ENCODE measurements around the gene RASAL2. TPM values are rescaled to one million over a fixed set of nuclear protein-coding genes. Genes with fewer than 3 reads are reported as not detected.
A peak's percentile ranks its signal among the peaks of the same experiment; 100 is the strongest.

The RASAL2 gene
- total RNA-seq, 1 experiment from 2014 or later, result 22.2 TPM

DNA sequence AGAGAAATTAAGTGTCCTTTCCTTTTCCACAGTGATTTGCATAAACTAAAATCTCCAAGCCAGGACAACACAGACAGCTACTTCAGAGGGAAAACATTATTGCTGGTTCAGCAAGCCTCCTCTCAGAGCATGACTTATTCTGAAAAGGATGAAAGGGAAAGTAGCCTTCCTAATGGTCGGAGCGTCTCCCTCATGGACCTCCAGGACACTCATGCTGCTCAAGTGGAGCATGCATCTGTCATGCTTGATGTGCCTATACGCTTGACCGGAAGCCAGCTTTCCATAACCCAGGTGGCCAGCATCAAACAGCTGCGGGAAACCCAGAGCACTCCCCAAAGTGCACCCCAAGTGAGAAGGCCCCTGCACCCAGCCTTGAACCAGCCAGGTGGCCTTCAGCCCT lies 363.7 kb downstream of the RASAL2 start:
- no peak for DNase-seq
- Mint-ChIP-seq H3K9me3 (no peaks in the 10 kb centered on the region), H3K4me1 (peaks cover 11% of the 10 kb centered on the region in 2 experiments), H3K36me3 (ENCODE audit: insufficient read depth in 1 of 3, low read depth in 3 of 3) (peaks cover 2 to 20% (median 16%) of the 10 kb centered on the region in 3 experiments; a peak in 4 of 7 replicates), H3K27ac (peak overlapping the region in 1 of 3 experiments; percentile 40; a peak in 1 of 7 replicates), H3K4me3 (no peak overlapping the region), H3K27me3 (ENCODE audit: low read depth) (no peaks in the 10 kb centered on the region)
- Histone ChIP-seq H3K27me3 (ENCODE audit: insufficient read depth, low read length) (no peaks in the 10 kb centered on the region), H3K14ac (ENCODE audit: insufficient read depth, low read length) (no peak overlapping the region), H4K91ac (ENCODE audit: insufficient read length, low read depth, low read length) (no peak overlapping the region), H2BK20ac (ENCODE audit: low read depth, low read length, poor library complexity, severe bottlenecking) (no peak overlapping the region), H3K4me2 (ENCODE audit: insufficient read depth, insufficient read length, low read length) (no peak overlapping the region), H3K9ac (ENCODE audit: extremely low read depth, insufficient read length, low read length) (no peak overlapping the region), H3K27ac (ENCODE audit: insufficient read length, low read depth, low read length) (no peak overlapping the region), H3K4ac (ENCODE audit: low read depth, low read length) (no peak overlapping the region), H3K4me1 (ENCODE audit: insufficient read depth, low read length) (no peaks in the 10 kb centered on the region), H3T11ph (ENCODE audit: low read length) (no peak overlapping the region), H2BK120ac (ENCODE audit: low read depth, low read length, poor library complexity, severe bottlenecking) (no peak overlapping the region), H2AFZ (ENCODE audit: low read length) (no peak overlapping the region), H3K18ac (ENCODE audit: insufficient read length, low read depth, low read length) (no peak overlapping the region), H3K56ac (ENCODE audit: insufficient read length, low read depth, low read length) (no peak overlapping the region), H2AK5ac (ENCODE audit: insufficient read length, low read length) (no peak overlapping the region), H3K23me2 (ENCODE audit: insufficient read length, low read depth, low read length, poor library complexity, severe bottlenecking) (no peaks in the 10 kb centered on the region), H2BK5ac (ENCODE audit: insufficient read length, low read length) (no peak overlapping the region), H3K23ac (ENCODE audit: insufficient read length, low read depth, low read length) (no peak overlapping the region), H4K5ac (ENCODE audit: insufficient read length, low read depth, low read length) (no peak overlapping the region), H3K79me2 (ENCODE audit: insufficient read depth, low read length) (no peaks in the 10 kb centered on the region), H3K79me1 (ENCODE audit: insufficient read depth, low read depth, low read length, poor library complexity, severe bottlenecking) (no peaks in the 10 kb centered on the region), H4K8ac (replicated peaks; ENCODE audit: insufficient read length, low read depth, low read length) (no peak overlapping the region), H4K20me1 (ENCODE audit: control insufficient read depth, insufficient read depth, insufficient read length) (no peaks in the 10 kb centered on the region), H2BK15ac (ENCODE audit: low read depth, low read length) (no peak overlapping the region), H3K9me3 (ENCODE audit: control insufficient read depth, low read depth, low read length) (no peaks in the 10 kb centered on the region), H2BK12ac (ENCODE audit: insufficient read length, low read depth, low read length) (no peak overlapping the region)
- WGBS (ENCODE audit: extremely low coverage, insufficient read length, low lambda C conversion rate), result no CpG with 5 or more reads among the region's 5 CpGs
- TF ChIP-seq, protein P1, sequence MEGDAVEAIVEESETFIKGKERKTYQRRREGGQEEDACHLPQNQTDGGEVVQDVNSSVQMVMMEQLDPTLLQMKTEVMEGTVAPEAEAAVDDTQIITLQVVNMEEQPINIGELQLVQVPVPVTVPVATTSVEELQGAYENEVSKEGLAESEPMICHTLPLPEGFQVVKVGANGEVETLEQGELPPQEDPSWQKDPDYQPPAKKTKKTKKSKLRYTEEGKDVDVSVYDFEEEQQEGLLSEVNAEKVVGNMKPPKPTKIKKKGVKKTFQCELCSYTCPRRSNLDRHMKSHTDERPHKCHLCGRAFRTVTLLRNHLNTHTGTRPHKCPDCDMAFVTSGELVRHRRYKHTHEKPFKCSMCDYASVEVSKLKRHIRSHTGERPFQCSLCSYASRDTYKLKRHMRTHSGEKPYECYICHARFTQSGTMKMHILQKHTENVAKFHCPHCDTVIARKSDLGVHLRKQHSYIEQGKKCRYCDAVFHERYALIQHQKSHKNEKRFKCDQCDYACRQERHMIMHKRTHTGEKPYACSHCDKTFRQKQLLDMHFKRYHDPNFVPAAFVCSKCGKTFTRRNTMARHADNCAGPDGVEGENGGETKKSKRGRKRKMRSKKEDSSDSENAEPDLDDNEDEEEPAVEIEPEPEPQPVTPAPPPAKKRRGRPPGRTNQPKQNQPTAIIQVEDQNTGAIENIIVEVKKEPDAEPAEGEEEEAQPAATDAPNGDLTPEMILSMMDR (conservative IDR thresholded peaks at IDR 0.05), result no peak
